HepG2 (cell line): Measurements from ENCODE around the gene CNOT10. TPM values are rescaled to one million over a fixed set of nuclear protein-coding genes. Genes with fewer than 3 reads are reported as not detected.

Experiments used
- CBX1 ChIP-seq: IDR thresholded peaks from one replicate; pipeline ENCODE4 v1.6.1; 2016; ENCODE audit warnings: antibody characterized with exemption, low read depth
- CBX2 ChIP-seq, 2 experiments: fragments of 200-600 bp in 1 of 2; sonication (generic); formaldehyde crosslinking in 1 of 2; IDR thresholded peaks; 2 replicates each; pipeline versions ENCODE4 v1.7.0 to v1.8.1; 2018 to 2022; ENCODE audit warnings: low read depth in 2 of 2, low read length in 1 of 2, mild to moderate bottlenecking in 1 of 2, missing genetic modification reagents in 1 of 2
- HNRNPUL1 ChIP-seq: fragments of 200-400 bp; formaldehyde crosslinking; IDR thresholded peaks from 2 replicates; pipeline ENCODE4 v1.6.1; 2017; ENCODE audit warnings: low read depth, mild to moderate bottlenecking, low read length, moderate library complexity
- KLF11 ChIP-seq: IDR thresholded peaks from 2 replicates; pipeline ENCODE4 v1.6.1; 2016; ENCODE audit warnings: missing compliant biosample characterization
- PHF8 ChIP-seq: sonication (generic); formaldehyde crosslinking; IDR thresholded peaks from 2 replicates; pipeline ENCODE4 v1.5.0; 2020; ENCODE audit warnings: missing genetic modification reagents
- PLSCR1 ChIP-seq: sonication (generic); formaldehyde crosslinking; IDR thresholded peaks from 2 replicates; pipeline ENCODE4 v1.5.0; 2020; ENCODE audit warnings: missing genetic modification reagents, mild to moderate bottlenecking, borderline replicate concordance
- POLR2AphosphoS5 ChIP-seq: IDR thresholded peaks from 2 replicates; pipeline ENCODE4 v1.6.1; 2012; ENCODE audit warnings: low read depth, low read length
- PRMT3 ChIP-seq: sonication (generic); formaldehyde crosslinking; IDR thresholded peaks from 2 replicates; pipeline ENCODE4 v1.8.1; 2022; ENCODE audit warnings: low read depth, mild to moderate bottlenecking, moderate library complexity, missing genetic modification reagents, borderline replicate concordance
- SIX4 ChIP-seq: sonication (generic); formaldehyde crosslinking; IDR thresholded peaks from 2 replicates; pipeline ENCODE4 v1.4.0; 2020; ENCODE audit warnings: missing genetic modification reagents
- SP140L ChIP-seq: sonication (generic); formaldehyde crosslinking; IDR thresholded peaks from 2 replicates; pipeline ENCODE4 v1.4.0; 2020; ENCODE audit warnings: missing genetic modification reagents, borderline replicate concordance
- TBX2 ChIP-seq: sonication (generic); formaldehyde crosslinking; IDR thresholded peaks from 2 replicates; pipeline ENCODE4 v1.5.0; 2020; ENCODE audit warnings: missing genetic modification reagents, mild to moderate bottlenecking, borderline replicate concordance
- U2AF2 ChIP-seq: fragments of 200-400 bp; formaldehyde crosslinking; IDR thresholded peaks from 2 replicates; pipeline ENCODE4 v1.6.1; 2017; ENCODE audit warnings: low read depth, mild to moderate bottlenecking, low read length
- ZNF121 ChIP-seq: sonication (generic); formaldehyde crosslinking; IDR thresholded peaks from 2 replicates; pipeline ENCODE4 v1.5.0; 2020; ENCODE audit warnings: mild to moderate bottlenecking, missing genetic modification reagents
- ZNF446 ChIP-seq: sonication (generic); formaldehyde crosslinking; IDR thresholded peaks from 2 replicates; pipeline ENCODE4 v1.5.0; 2020; ENCODE audit warnings: mild to moderate bottlenecking, missing genetic modification reagents
- ZNF652 ChIP-seq: IDR thresholded peaks from 2 replicates; pipeline ENCODE4 v1.6.1; 2016; ENCODE audit warnings: low read depth, borderline replicate concordance
- ZNF670 ChIP-seq: sonication (generic); formaldehyde crosslinking; IDR thresholded peaks from 2 replicates; pipeline ENCODE4 v1.8.0; 2022; ENCODE audit warnings: mild to moderate bottlenecking, missing genetic modification reagents, borderline replicate concordance
- ZNF777 ChIP-seq: sonication (generic); formaldehyde crosslinking; IDR thresholded peaks from 2 replicates; pipeline ENCODE4 v1.4.0; 2020; ENCODE audit warnings: missing genetic modification reagents
- ZNF782 ChIP-seq: sonication (generic); formaldehyde crosslinking; IDR thresholded peaks from 2 replicates; pipeline ENCODE4 v1.4.0; 2020; ENCODE audit warnings: missing genetic modification reagents, mild to moderate bottlenecking, borderline replicate concordance
- ZSCAN31 ChIP-seq: sonication (generic); formaldehyde crosslinking; IDR thresholded peaks from 2 replicates; pipeline ENCODE4 v1.5.0; 2020; ENCODE audit warnings: low read depth, mild to moderate bottlenecking, missing genetic modification reagents
- polyA plus RNA-seq, 8 experiments: library from polyadenylated mRNA; depleted of rRNA in 3 of 8; stranded (reverse) in 7 of 8; unstranded in 1 of 8; fragments of >200 nt; fragmentation: Illumina TruSeq in 4 of 8; extraction: Trizol in 4 of 8; gene quantifications; 2 replicates each; pipeline versions ENCODE4 v1.2.1 to v1.2.3, GENCODE V29; 2011 to 2016; ENCODE audit warnings: low read depth in 4 of 8, missing spikeins in 1 of 8, mixed read lengths in 1 of 8; ENCODE audit not compliant: insufficient read depth in 1 of 8
- total RNA-seq, 5 experiments: library from RNA; depleted of rRNA; stranded (reverse); fragments of >200 nt; fragmentation: Illumina TruSeq; extraction: Trizol; gene quantifications; 2 replicates each; pipeline ENCODE4 v1.2.3, GENCODE V29; 2016; ENCODE audit warnings: low read depth in 1 of 5
- TF ChIP-seq, protein P1 (sequence below), 2 experiments: sonication (generic) in 1 of 2; formaldehyde crosslinking in 1 of 2; IDR thresholded peaks; 2 replicates each; pipeline versions ENCODE4 v1.5.1 to v1.6.1; 2011 to 2020; ENCODE audit warnings: borderline replicate concordance in 1 of 2, low read depth in 1 of 2, low read length in 1 of 2, mild to moderate bottlenecking in 1 of 2, missing genetic modification reagents in 1 of 2, moderate library complexity in 1 of 2
- TF ChIP-seq, protein P2 (sequence below): IDR thresholded peaks from 2 replicates; pipeline ENCODE4 v1.6.1; 2016; ENCODE audit warnings: mild to moderate bottlenecking, missing biosample characterization, missing genetic modification reagents
- TF ChIP-seq, protein P3 (sequence below): sonication (generic); formaldehyde crosslinking; IDR thresholded peaks from 2 replicates; pipeline ENCODE4 v1.5.0; 2020; ENCODE audit warnings: missing genetic modification reagents
- TF ChIP-seq, protein P4 (sequence below): IDR thresholded peaks from 2 replicates; pipeline ENCODE4 v1.6.1; 2016; ENCODE audit warnings: missing biosample characterization, missing genetic modification reagents, low read depth

Gene CNOT10
- total and polyA plus RNA-seq, 2 of the 13 experiments (the other 11 are each of a cell fraction or from before 2014, with no cell fraction given) = 21.2 to 34.1 TPM

- TF ChIP-seq, protein P1, sequence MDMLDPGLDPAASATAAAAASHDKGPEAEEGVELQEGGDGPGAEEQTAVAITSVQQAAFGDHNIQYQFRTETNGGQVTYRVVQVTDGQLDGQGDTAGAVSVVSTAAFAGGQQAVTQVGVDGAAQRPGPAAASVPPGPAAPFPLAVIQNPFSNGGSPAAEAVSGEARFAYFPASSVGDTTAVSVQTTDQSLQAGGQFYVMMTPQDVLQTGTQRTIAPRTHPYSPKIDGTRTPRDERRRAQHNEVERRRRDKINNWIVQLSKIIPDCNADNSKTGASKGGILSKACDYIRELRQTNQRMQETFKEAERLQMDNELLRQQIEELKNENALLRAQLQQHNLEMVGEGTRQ (IDR thresholded peaks at IDR 0.05; ENCODE audit: low read depth, low read length) = no peak
- TF ChIP-seq, protein P1 (CRISPR knock-in tag; IDR thresholded peaks at IDR 0.05; ENCODE audit: borderline replicate concordance) = no peak; the same call in 1 of the 2 replicates
- TF ChIP-seq PHF8 (peak; percentile 89), CBX1 (no peak), ZNF446 (no peak), POLR2AphosphoS5 (peak; percentile 68), U2AF2 (no peak), CBX2 (IDR thresholded peaks at IDR 0.05; ENCODE audit: low read depth, low read length) (no peak), CBX2 (CRISPR knock-in tag; IDR thresholded peaks at IDR 0.05; ENCODE audit: low read depth) (no peak), TBX2 (CRISPR knock-in tag) (peak; percentile 95), PRMT3 (CRISPR knock-in tag) (no peak), ZNF782 (CRISPR knock-in tag) (no peak; the same call in 1 of the 2 replicates), ZNF121 (CRISPR knock-in tag) (no peak), HNRNPUL1 (no peak), ZSCAN31 (CRISPR knock-in tag) (peak; percentile 91), ZNF670 (CRISPR knock-in tag) (peak; percentile 60; the same call in 1 of the 2 replicates), SIX4 (CRISPR knock-in tag) (no peak), SP140L (CRISPR knock-in tag) (0 out of 2 replicates have a peak, but pooled peaks have one; percentile 66), PLSCR1 (CRISPR knock-in tag) (no peak; the same call in 1 of the 2 replicates), KLF11 (CRISPR knock-in tag) (peak; percentile 44; the same call in 1 of the 2 replicates), ZNF652 (CRISPR knock-in tag) (no peak), ZNF777 (CRISPR knock-in tag) (peak; percentile 78)
- TF ChIP-seq, protein P2, sequence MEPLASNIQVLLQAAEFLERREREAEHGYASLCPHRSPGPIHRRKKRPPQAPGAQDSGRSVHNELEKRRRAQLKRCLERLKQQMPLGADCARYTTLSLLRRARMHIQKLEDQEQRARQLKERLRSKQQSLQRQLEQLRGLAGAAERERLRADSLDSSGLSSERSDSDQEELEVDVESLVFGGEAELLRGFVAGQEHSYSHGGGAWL = peak; percentile 49
- TF ChIP-seq, protein P3, sequence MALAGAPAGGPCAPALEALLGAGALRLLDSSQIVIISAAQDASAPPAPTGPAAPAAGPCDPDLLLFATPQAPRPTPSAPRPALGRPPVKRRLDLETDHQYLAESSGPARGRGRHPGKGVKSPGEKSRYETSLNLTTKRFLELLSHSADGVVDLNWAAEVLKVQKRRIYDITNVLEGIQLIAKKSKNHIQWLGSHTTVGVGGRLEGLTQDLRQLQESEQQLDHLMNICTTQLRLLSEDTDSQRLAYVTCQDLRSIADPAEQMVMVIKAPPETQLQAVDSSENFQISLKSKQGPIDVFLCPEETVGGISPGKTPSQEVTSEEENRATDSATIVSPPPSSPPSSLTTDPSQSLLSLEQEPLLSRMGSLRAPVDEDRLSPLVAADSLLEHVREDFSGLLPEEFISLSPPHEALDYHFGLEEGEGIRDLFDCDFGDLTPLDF (CRISPR knock-in tag) = peak; percentile 96
- TF ChIP-seq, protein P4, sequence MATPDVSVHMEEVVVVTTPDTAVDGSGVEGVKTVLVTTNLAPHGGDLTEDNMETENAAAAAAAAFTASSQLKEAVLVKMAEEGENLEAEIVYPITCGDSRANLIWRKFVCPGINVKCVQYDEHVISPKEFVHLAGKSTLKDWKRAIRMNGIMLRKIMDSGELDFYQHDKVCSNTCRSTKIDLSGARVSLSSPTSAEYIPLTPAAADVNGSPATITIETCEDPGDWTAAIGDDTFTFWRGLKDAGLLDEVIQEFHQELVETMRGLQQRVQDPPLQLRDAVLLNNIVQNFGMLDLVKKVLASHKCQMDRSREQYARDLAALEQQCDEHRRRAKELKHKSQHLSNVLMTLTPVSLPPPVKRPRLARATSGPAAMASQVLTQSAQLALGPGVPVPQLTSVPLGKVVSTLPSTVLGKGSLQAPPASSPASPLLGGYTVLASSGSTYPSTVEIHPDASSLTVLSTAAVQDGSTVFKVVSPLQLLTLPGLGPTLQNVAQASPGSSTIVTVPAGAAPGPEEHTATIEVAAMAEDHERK = peak; percentile 92
Observed at GRCh38 chr3:32684800-32685542, at the start of gene CNOT10 (continued).
